Neural cell (in vitro differentiated cells): ENCODE results near the gene LIG3. TPM values are rescaled to one million over a fixed set of nuclear protein-coding genes. Genes with fewer than 3 reads are reported as not detected.

Experiments used
- H2AFZ ChIP-seq: fragments of 200-600, 300-800 bp; sonication (generic), shearing (Covaris generic); 2 replicates; pipeline ENCODE4 v1.6.0; 2014; ENCODE audit warnings: low read depth, mild to moderate bottlenecking, antibody characterized with exemption, low read length, moderate library complexity
- H3F3A ChIP-seq: fragments of 200-600 bp; shearing (Covaris generic); 2 replicates; pipeline ENCODE4 v1.6.1; 2016; ENCODE audit warnings: mild to moderate bottlenecking, moderate library complexity, mixed read lengths, antibody characterized with exemption, low read length; ENCODE audit not compliant: insufficient read depth, poor library complexity, severe bottlenecking
- H3K27ac ChIP-seq: fragments of 200-600, 300-800 bp; sonication (generic), shearing (Covaris generic); 2 replicates; pipeline ENCODE4 v1.5.1; 2014; ENCODE audit warnings: mild to moderate bottlenecking, low read length, moderate library complexity
- H3K27me3 ChIP-seq: fragments of 300-800, 200-600 bp; sonication (generic), shearing (Covaris generic); 2 replicates; pipeline ENCODE4 v1.6.0; 2014; ENCODE audit warnings: mild to moderate bottlenecking, low read depth, low read length, moderate library complexity; ENCODE audit not compliant: insufficient read depth
- H3K36me3 ChIP-seq: fragments of 300-800, 200-600 bp; sonication (generic), shearing (Covaris generic); 2 replicates; pipeline ENCODE4 v1.5.1; 2014; ENCODE audit warnings: mild to moderate bottlenecking, antibody characterized with exemption, low read length, moderate library complexity; ENCODE audit not compliant: insufficient read depth
- H3K4me2 ChIP-seq: fragments of 300-800, 200-600 bp; sonication (generic), shearing (Covaris generic); 2 replicates; pipeline ENCODE4 v1.6.0; 2014; ENCODE audit warnings: mild to moderate bottlenecking, low read length
- H3K4me3 ChIP-seq: fragments of 300-800, 200-600 bp; sonication (generic), shearing (Covaris generic); 2 replicates; pipeline ENCODE4 v1.5.1; 2014; ENCODE audit warnings: mild to moderate bottlenecking, low read length, moderate library complexity
- H3K79me2 ChIP-seq: fragments of 200-600 bp; shearing (Covaris generic); replicated peaks from 2 replicates; pipeline ENCODE4 v1.6.0; 2014; ENCODE audit warnings: mild to moderate bottlenecking, low read length, moderate library complexity; ENCODE audit not compliant: insufficient read depth
- H3K9ac ChIP-seq: fragments of 300-800, 200-600 bp; sonication (generic), shearing (Covaris generic); 2 replicates; pipeline ENCODE4 v1.6.1; 2016; ENCODE audit warnings: mild to moderate bottlenecking, low read length, mixed read lengths
- H3K9me2 ChIP-seq: fragments of 200-600 bp; shearing (Covaris generic); 2 replicates; pipeline ENCODE4 v1.6.1; 2016; ENCODE audit warnings: mild to moderate bottlenecking, low read length, mixed read lengths; ENCODE audit not compliant: insufficient read depth
- H3K9me3 ChIP-seq: fragments of 200-600, 300-800 bp; sonication (generic), shearing (Covaris generic); 2 replicates; pipeline ENCODE4 v1.6.1; 2016; ENCODE audit warnings: mild to moderate bottlenecking, mixed run types, low read length, moderate library complexity, mixed read lengths
- H4K20me1 ChIP-seq: fragments of 200-600 bp; shearing (Covaris generic); 2 replicates; pipeline ENCODE4 v1.6.1; 2016; ENCODE audit warnings: mild to moderate bottlenecking, mixed run types; ENCODE audit not compliant: insufficient read depth
- CTCF ChIP-seq: fragments of 450-650 bp; IDR thresholded peaks from 2 replicates; pipeline ENCODE4 v1.5.1; 2014; ENCODE audit warnings: antibody characterized with exemption, mild to moderate bottlenecking, moderate library complexity; ENCODE audit not compliant: poor library complexity, severe bottlenecking
- EP300 ChIP-seq: fragments of 450-650 bp; conservative IDR thresholded peaks from 2 replicates; pipeline ENCODE4 v1.6.1; 2014; ENCODE audit warnings: antibody characterized with exemption, mild to moderate bottlenecking, moderate library complexity; ENCODE audit not compliant: poor library complexity, severe bottlenecking
- EZH2 ChIP-seq: fragments of 200-600, 300-800 bp; shearing (Covaris generic), sonication (generic); IDR thresholded peaks from 2 replicates; pipeline ENCODE4 v1.6.1; 2014; ENCODE audit warnings: antibody characterized with exemption, low read length, borderline replicate concordance, mild to moderate bottlenecking; ENCODE audit not compliant: insufficient read depth, poor library complexity, severe bottlenecking
- MXI1 ChIP-seq: fragments of 450-650 bp; conservative IDR thresholded peaks from 2 replicates; pipeline ENCODE4 v1.6.1; 2014; ENCODE audit warnings: antibody characterized with exemption, mild to moderate bottlenecking; ENCODE audit not compliant: poor library complexity, severe bottlenecking
- POLR2AphosphoS5 ChIP-seq: IDR thresholded peaks from 2 replicates; pipeline ENCODE4 v1.6.1; 2012
- RAD21 ChIP-seq: fragments of 450-650 bp; conservative IDR thresholded peaks from 2 replicates; pipeline ENCODE4 v1.6.1; 2014; ENCODE audit warnings: antibody characterized with exemption, mild to moderate bottlenecking, moderate library complexity
- REST ChIP-seq: IDR thresholded peaks from 2 replicates; pipeline ENCODE4 v1.6.1; 2012; ENCODE audit warnings: borderline replicate concordance
- SMC3 ChIP-seq: fragments of 450-650 bp; conservative IDR thresholded peaks from 2 replicates; pipeline ENCODE4 v1.6.1; 2014; ENCODE audit warnings: antibody characterized with exemption, mild to moderate bottlenecking, moderate library complexity; ENCODE audit not compliant: poor library complexity
- TAF1 ChIP-seq: IDR thresholded peaks from 2 replicates; pipeline ENCODE4 v1.6.1; 2012; ENCODE audit warnings: low read depth
- polyA plus RNA-seq: library from polyadenylated mRNA; depleted of rRNA; stranded (reverse); fragments of >200 nt; gene quantifications from 2 replicates; pipeline ENCODE4 v1.2.3, GENCODE V29; 2014

The LIG3 gene
- polyA plus RNA-seq, 1 donor from 2014 or later: 21.8 TPM

- Histone ChIP-seq H3K79me2 (peaks cover 33% of the 10 kb centered on the region), H3K9me3 (no peaks in the 10 kb centered on the region), H3K27ac (peak overlapping the region; percentile 83), H3K9ac (peak overlapping the region; percentile 94), H3F3A (no peaks in the 10 kb centered on the region), H3K9me2 (no peaks in the 10 kb centered on the region), H3K27me3 (no peaks in the 10 kb centered on the region), H4K20me1 (no peaks in the 10 kb centered on the region), H2AFZ (peak overlapping the region; percentile 34), H3K4me2 (peak overlapping the region; percentile 85), H3K4me3 (peak overlapping the region; percentile 80), H3K36me3 (no peaks in the 10 kb centered on the region)
- TF ChIP-seq REST: no peak
- TF ChIP-seq EZH2: no peak
Measured at GRCh38 chr17:34981538-34982241, 1.4 kb downstream of the LIG3 start.

- Histone ChIP-seq H3K4me2 (no peak overlapping the region), H4K20me1 (no peaks in the 10 kb centered on the region), H3F3A (no peaks in the 10 kb centered on the region), H3K36me3 (no peaks in the 10 kb centered on the region), H3K27me3 (no peaks in the 10 kb centered on the region), H3K9me3 (no peaks in the 10 kb centered on the region), H2AFZ (no peak overlapping the region), H3K9ac (no peak overlapping the region), H3K79me2 (peaks cover 22% of the 10 kb centered on the region), H3K27ac (no peak overlapping the region), H3K4me3 (no peak overlapping the region), H3K9me2 (no peaks in the 10 kb centered on the region)
- TF ChIP-seq EZH2 (no peak), RAD21 (no peak), REST (no peak), CTCF (no peak), SMC3 (no peak), POLR2AphosphoS5 (no peak), MXI1 (no peak), EP300 (no peak), TAF1 (no peak)
Measured at GRCh38 chr17:34987232-34987631, 6.9 kb downstream of the LIG3 start.
